ENCODE results near the gene ATP2B3. TPM values are rescaled to one million over a fixed set of nuclear protein-coding genes. Genes with fewer than 3 reads are reported as not detected.

ATP2B3 gene
- total RNA-seq, 4 donors from 2014 or later: under 0.01 to 0.33 (median 0.21) TPM

DNA sequence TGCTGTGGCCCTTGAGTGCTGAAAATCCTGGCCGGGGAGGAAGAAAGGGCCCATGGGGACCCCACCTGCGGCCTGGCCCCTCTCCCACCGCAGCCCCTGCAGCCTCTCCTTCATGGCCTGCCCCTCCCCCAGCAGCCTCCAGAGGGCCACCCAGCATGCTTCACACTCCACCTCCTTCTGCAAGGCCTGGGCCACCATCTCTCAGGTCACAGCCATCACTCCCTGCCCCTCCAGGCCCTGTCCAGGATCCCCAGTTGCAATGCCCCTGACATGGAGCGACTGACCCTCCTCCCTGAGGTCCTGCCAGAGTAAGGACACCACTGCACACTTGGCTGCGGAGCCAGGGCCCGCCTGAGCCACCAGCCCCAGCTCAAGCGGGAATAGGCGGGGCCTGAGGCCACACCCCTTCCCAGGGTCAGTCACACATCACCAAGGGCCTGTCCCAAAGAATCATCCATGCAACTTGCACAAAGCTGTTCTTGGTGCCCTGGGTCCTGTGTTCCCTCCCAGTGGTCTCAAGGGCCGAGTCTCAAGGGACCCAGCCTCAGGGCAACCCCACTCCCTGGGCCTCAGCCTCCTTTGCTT is 48.6 kb downstream of the ATP2B3 start:
- Histone ChIP-seq H3K4me1 (no peaks in the 10 kb centered on the region), H3K27ac (replicated peaks in 1 of 4) (no peak overlapping the region), H3K4me3 (no peak overlapping the region), H3K9me3 (no peaks in the 10 kb centered on the region), H3K36me3 (no peaks in the 10 kb centered on the region), H3K27me3 (no peaks in the 10 kb centered on the region)
- 93% methylated on average over 4 of the region's 9 CpGs for WGBS
- no peak for DNase-seq (ENCODE audit: extremely low spot score)
- intact Hi-C loops (cut with DNase I): no loop called here
- TF ChIP-seq POLR2AphosphoS5 (IDR thresholded peaks at IDR 0.05) (no peak), EP300 (IDR thresholded peaks at IDR 0.05) (no peak), POLR2A (IDR thresholded peaks at IDR 0.05; ENCODE audit: low read depth) (no peak)
- TF ChIP-seq, protein P1, sequence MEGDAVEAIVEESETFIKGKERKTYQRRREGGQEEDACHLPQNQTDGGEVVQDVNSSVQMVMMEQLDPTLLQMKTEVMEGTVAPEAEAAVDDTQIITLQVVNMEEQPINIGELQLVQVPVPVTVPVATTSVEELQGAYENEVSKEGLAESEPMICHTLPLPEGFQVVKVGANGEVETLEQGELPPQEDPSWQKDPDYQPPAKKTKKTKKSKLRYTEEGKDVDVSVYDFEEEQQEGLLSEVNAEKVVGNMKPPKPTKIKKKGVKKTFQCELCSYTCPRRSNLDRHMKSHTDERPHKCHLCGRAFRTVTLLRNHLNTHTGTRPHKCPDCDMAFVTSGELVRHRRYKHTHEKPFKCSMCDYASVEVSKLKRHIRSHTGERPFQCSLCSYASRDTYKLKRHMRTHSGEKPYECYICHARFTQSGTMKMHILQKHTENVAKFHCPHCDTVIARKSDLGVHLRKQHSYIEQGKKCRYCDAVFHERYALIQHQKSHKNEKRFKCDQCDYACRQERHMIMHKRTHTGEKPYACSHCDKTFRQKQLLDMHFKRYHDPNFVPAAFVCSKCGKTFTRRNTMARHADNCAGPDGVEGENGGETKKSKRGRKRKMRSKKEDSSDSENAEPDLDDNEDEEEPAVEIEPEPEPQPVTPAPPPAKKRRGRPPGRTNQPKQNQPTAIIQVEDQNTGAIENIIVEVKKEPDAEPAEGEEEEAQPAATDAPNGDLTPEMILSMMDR (IDR thresholded peaks at IDR 0.05): no peak

DNA sequence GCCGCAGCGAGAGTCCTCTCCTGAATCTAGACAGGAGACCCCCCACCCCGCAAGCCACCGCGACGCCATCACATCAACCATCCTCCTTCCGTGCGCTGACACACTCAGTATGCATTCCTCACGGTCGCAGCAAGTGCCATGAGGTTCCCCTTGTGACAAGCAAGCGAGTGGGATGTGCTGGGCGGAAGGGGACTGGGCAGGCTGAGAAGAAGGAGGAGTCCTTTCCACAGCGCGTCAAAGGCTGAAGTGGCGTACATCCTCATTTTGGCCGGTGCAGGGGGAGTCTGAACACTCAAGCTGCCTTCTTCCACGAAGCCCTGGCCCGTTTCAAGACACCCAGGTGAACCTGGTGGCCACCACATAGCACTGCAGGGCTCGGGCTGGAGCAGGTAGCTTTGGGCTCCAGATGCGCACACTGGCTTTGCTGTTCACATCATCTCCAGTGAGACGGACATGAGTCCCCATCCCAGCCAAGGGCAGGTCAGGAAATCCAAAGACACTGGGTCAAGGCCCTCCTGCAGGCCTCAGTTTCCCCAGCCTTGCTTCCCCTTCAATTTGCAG is 51.1 kb downstream of the ATP2B3 start:
- H3K4me3 ChIP-seq: no peak overlapping the region
- peaks cover 0 to 4% (median 0%) of the 10 kb centered on the region in 4 donors for H3K27me3 ChIP-seq
- H3K4me1 ChIP-seq: no peaks in the 10 kb centered on the region
- no peak overlapping the region for H3K27ac ChIP-seq (replicated peaks in 1 of 4)
- DNase-seq (ENCODE audit: extremely low spot score): no peak
- WGBS: 84% methylated on average over 21 of the region's 21 CpGs
- H3K36me3 ChIP-seq: no peaks in the 10 kb centered on the region
- H3K9me3 ChIP-seq: no peaks in the 10 kb centered on the region
- intact Hi-C loops (cut with DNase I): no loop called here
- no peak for TF ChIP-seq POLR2A (IDR thresholded peaks at IDR 0.05; ENCODE audit: low read depth)
- TF ChIP-seq, protein P1 (IDR thresholded peaks at IDR 0.05): no peak
- TF ChIP-seq POLR2AphosphoS5 (IDR thresholded peaks at IDR 0.05): no peak
- TF ChIP-seq EP300 (IDR thresholded peaks at IDR 0.05): no peak

DNA sequence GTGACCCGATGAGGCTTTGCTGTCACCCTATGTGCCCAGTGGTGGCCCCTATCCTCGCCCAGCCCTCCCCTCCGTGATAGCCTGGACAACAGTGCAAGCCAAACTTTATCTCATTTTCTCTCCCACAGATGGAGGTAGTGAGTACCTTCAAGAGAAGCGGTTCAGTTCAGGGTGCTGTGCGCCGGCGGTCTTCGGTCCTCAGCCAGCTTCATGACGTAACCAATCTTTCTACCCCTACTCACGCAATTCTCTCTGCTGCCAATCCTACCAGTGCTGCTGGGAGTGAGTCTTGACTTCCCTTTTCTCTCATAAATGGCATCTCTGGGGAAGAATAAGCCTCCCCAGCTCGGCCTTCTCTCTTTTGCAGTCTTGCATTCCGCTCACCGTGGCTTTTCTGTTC is 52.0 kb downstream of the ATP2B3 start:
- intact Hi-C loops (cut with DNase I): no loop called here

DNA sequence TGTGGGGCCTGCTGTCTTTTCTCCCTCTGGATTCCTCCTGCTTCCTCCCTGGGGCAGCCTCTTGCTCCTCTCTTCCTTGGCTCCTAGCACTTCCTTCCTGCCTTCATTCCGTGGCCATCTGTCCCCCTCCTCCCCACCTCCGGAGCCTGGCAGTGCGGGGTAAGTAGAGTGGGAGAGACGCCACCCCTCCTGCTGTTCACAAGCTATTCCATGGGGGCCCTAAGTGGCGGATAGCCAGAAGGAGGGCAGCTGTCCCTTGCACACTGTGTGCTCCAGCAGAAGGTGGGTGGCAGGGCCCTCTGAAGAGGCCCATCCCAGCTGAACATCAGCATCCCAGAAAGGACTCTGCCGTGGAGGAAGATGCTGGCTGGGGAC is 54.1 kb downstream of the ATP2B3 start:
- Histone ChIP-seq H3K27ac (replicated peaks in 1 of 4) (no peak overlapping the region), H3K27me3 (peaks cover 0 to 4% (median 0%) of the 10 kb centered on the region in 4 donors), H3K36me3 (no peaks in the 10 kb centered on the region), H3K4me3 (no peak overlapping the region), H3K4me1 (no peaks in the 10 kb centered on the region), H3K9me3 (no peaks in the 10 kb centered on the region)
- intact Hi-C loops (cut with DNase I): no loop called here
- TF ChIP-seq POLR2A (IDR thresholded peaks at IDR 0.05; ENCODE audit: low read depth): no peak
- TF ChIP-seq EP300 (IDR thresholded peaks at IDR 0.05): no peak
- TF ChIP-seq POLR2AphosphoS5 (IDR thresholded peaks at IDR 0.05): no peak
- TF ChIP-seq, protein P1 (IDR thresholded peaks at IDR 0.05): no peak
- WGBS: 77% methylated on average over 5 of the region's 6 CpGs
- no peak for DNase-seq (ENCODE audit: extremely low spot score)

More for the DNA sequence above, 52.0 kb downstream of the ATP2B3 start:
- no peak overlapping the region for H3K27ac ChIP-seq (replicated peaks in 1 of 4)
- WGBS: 81% methylated on average over 12 of the region's 13 CpGs
- peaks cover 0 to 4% (median 0%) of the 10 kb centered on the region in 4 donors for H3K27me3 ChIP-seq
- no peak overlapping the region for H3K4me3 ChIP-seq
- no peaks in the 10 kb centered on the region for H3K4me1 ChIP-seq
- TF ChIP-seq, protein P1 (IDR thresholded peaks at IDR 0.05): no peak
- TF ChIP-seq POLR2AphosphoS5 (IDR thresholded peaks at IDR 0.05) (no peak), EP300 (IDR thresholded peaks at IDR 0.05) (no peak), POLR2A (IDR thresholded peaks at IDR 0.05; ENCODE audit: low read depth) (no peak)
- H3K9me3 ChIP-seq: no peaks in the 10 kb centered on the region
- DNase-seq (ENCODE audit: extremely low spot score): no peak
- no peaks in the 10 kb centered on the region for H3K36me3 ChIP-seq
